PC-3 (cell line): Measurements from ENCODE around the gene CIDEC. TPM values are rescaled to one million over a fixed set of nuclear protein-coding genes. Genes with fewer than 3 reads are reported as not detected.

ENCODE experiments used
- ATAC-seq: fragments of 200-7000 bp; cut with Tn5 transposase; 2 replicates; pipeline ENCODE4 v1.9.1; 2020; ENCODE audit warnings: mild to moderate bottlenecking, moderate library complexity
- BruUV-seq: library from RNA; stranded (reverse); fragments of 400-500 nt; replicated peaks from 2 replicates; lab custom pipeline; 2021; lab: Mats Ljungman, UMichigan
- CTCF ChIA-PET: fragments of 300-600 bp; sonication (Branson Sonifier 250); formaldehyde crosslinking; loops from one replicate; lab custom pipeline; 2022; ENCODE audit warnings: antibody characterized with exemption; lab: Charles Lee
- POLR2A ChIA-PET: fragments of 300-600 bp; sonication (Branson Sonifier 250); formaldehyde crosslinking; loops from one replicate; lab custom pipeline; 2022; ENCODE audit warnings: antibody characterized with exemption; ENCODE audit not compliant: unreplicated experiment; lab: Charles Lee
- DNase-seq: peaks from one replicate; pipeline ENCODE4 v3.0.0-alpha.2; 2015
- H2AFZ ChIP-seq: fragments of 300-600 bp; sonication (generic); 2 replicates; pipeline ENCODE4 v1.6.0; 2016; ENCODE audit warnings: antibody characterized with exemption, low read length
- H3F3A ChIP-seq: fragments of 300-600 bp; sonication (generic); one replicate; pipeline ENCODE4 v1.6.0; 2017; ENCODE audit warnings: antibody characterized with exemption, low read length, control low read depth, mild to moderate bottlenecking; ENCODE audit not compliant: unreplicated experiment
- H3K27ac ChIP-seq: fragments of 300-600 bp; sonication (generic); 2 replicates; pipeline ENCODE4 v1.5.1; 2016; ENCODE audit warnings: mild to moderate bottlenecking, low read length
- H3K27me3 ChIP-seq: fragments of 300-600 bp; sonication (generic); 2 replicates; pipeline ENCODE4 v1.6.1; 2016; ENCODE audit warnings: low read length, mixed read lengths
- H3K36me3 ChIP-seq: fragments of 300-600 bp; sonication (generic); 2 replicates; pipeline ENCODE4 v1.6.1; 2016; ENCODE audit warnings: low read depth, mixed run types, low read length, mixed read lengths
- H3K4me1 ChIP-seq: fragments of 300-600 bp; sonication (generic); 2 replicates; pipeline ENCODE4 v1.5.1; 2016; ENCODE audit warnings: low read length; ENCODE audit not compliant: insufficient read depth
- H3K4me2 ChIP-seq: fragments of 300-600 bp; sonication (generic); 2 replicates; pipeline ENCODE4 v1.6.0; 2016; ENCODE audit warnings: low read length
- H3K4me3 ChIP-seq: fragments of 300-600 bp; sonication (generic); 2 replicates; pipeline ENCODE4 v1.5.1; 2016; ENCODE audit warnings: mild to moderate bottlenecking, low read length, mixed read lengths
- H3K79me2 ChIP-seq: fragments of 300-600 bp; sonication (generic); 2 replicates; pipeline ENCODE4 v1.6.1; 2017; ENCODE audit warnings: low read length, mixed read lengths
- H3K9ac ChIP-seq: fragments of 300-600 bp; sonication (generic); 2 replicates; pipeline ENCODE4 v1.6.0; 2016; ENCODE audit warnings: mild to moderate bottlenecking, low read length
- H3K9me2 ChIP-seq: fragments of 300-600 bp; sonication (generic); replicated peaks from 2 replicates; pipeline ENCODE4 v1.6.1; 2016; ENCODE audit warnings: mixed run types, low read length, mixed read lengths
- H3K9me3 ChIP-seq: fragments of 300-600 bp; sonication (generic); 2 replicates; pipeline ENCODE4 v1.6.1; 2016; ENCODE audit warnings: low read length, mixed read lengths
- H4K20me1 ChIP-seq: fragments of 300-600 bp; sonication (generic); 2 replicates; pipeline ENCODE4 v1.6.1; 2016; ENCODE audit warnings: low read length, mixed read lengths
- CTCF ChIP-seq: fragments of 300-600 bp; sonication (generic); conservative IDR thresholded peaks from 2 replicates; pipeline ENCODE4 v1.5.1; 2017; ENCODE audit warnings: antibody characterized with exemption, low read depth, mild to moderate bottlenecking, low read length
- EZH2 ChIP-seq: fragments of 300-600 bp; sonication (generic); IDR thresholded peaks from one replicate; pipeline ENCODE4 v1.6.1; 2017; ENCODE audit warnings: antibody characterized with exemption, mild to moderate bottlenecking, low read length; ENCODE audit not compliant: unreplicated experiment
- EZH2phosphoT487 ChIP-seq: fragments of 300-600 bp; sonication (generic); IDR thresholded peaks from 2 replicates; pipeline ENCODE4 v1.6.1; 2018; ENCODE audit warnings: mild to moderate bottlenecking, antibody characterized with exemption, low read length, borderline replicate concordance
- intact Hi-C: fragments of 100-400 bp; cut with micrococcal nuclease; formaldehyde crosslinking; loops from 2 replicates; pipeline ENCODE4 v1.9.0; 2023
- total RNA-seq: library from RNA; depleted of rRNA; stranded (reverse); fragments of >200 nt; gene quantifications from 2 replicates; pipeline ENCODE4 v1.2.3, GENCODE V29; 2014

The CIDEC gene
- total RNA-seq, 1 experiment from 2014 or later = not detected

- no peaks in the 10 kb centered on the region for H3K9me2 ChIP-seq
- no peaks in the 10 kb centered on the region for H3K27me3 ChIP-seq
- DNase-seq (peak; percentile 87), ATAC-seq (peak; percentile 65)
- peak within 1 kb of the TSS; percentile 75 for H3K27ac ChIP-seq
- H3K79me2 ChIP-seq = peaks cover 38% of the 10 kb centered on the region
- H3K9me3 ChIP-seq = no peaks in the 10 kb centered on the region
- CTCF ChIA-PET = no interaction called here
- peaks cover 23% of the 10 kb centered on the region for H3K4me1 ChIP-seq
- peak within 1 kb of the TSS; percentile 84 for H3K4me2 ChIP-seq
- intact Hi-C loops = no loop called here
- peak within 1 kb of the TSS; percentile 83 for H3K4me3 ChIP-seq
- H4K20me1 ChIP-seq = no peaks in the 10 kb centered on the region
- POLR2A ChIA-PET = interaction anchor here (0.5 kb wide), 1 partner anchor 328 kb away, joined by 4 read pairs; no protein-coding TSS in a partner anchor
- H3K9ac ChIP-seq = peak within 1 kb of the TSS; percentile 98
- H2AFZ ChIP-seq = peak within 1 kb of the TSS; percentile 92
- no peak for TF ChIP-seq EZH2
- no peak for TF ChIP-seq EZH2phosphoT487
- no peak for TF ChIP-seq CTCF
- H3F3A ChIP-seq = peaks cover 10% of the 10 kb centered on the region
- H3K36me3 ChIP-seq = peaks cover 14% of the 10 kb centered on the region; the same call in 1 of the 2 replicates
- BruUV-seq = TSS peak; percentile 66
These were observed 10.4 kb upstream of the CIDEC start, which contains the start of gene JAGN1 for GRCh38 chr3:9890249-9891071. Gene JAGN1, plus strand, starts transcription at chr3:9890610. Its CDS starts 113 bp downstream, at chr3:9890723.

GRCh38 chr3:9889405-9889804, 9.4 kb upstream of the CIDEC start:
- no peak overlapping the region for H3K27ac ChIP-seq
- no TSS peak for BruUV-seq
- H3K27me3 ChIP-seq = no peaks in the 10 kb centered on the region
- no peaks in the 10 kb centered on the region for H3K9me2 ChIP-seq
- no peak overlapping the region for H3K4me3 ChIP-seq
- TF ChIP-seq CTCF (no peak), EZH2phosphoT487 (no peak), EZH2 (no peak)
- no peaks in the 10 kb centered on the region for H4K20me1 ChIP-seq
- H3K9ac ChIP-seq = no peak overlapping the region
- peaks cover 10% of the 10 kb centered on the region for H3F3A ChIP-seq
- peaks cover 33% of the 10 kb centered on the region for H3K79me2 ChIP-seq
- peaks cover 9% of the 10 kb centered on the region; the same call in 1 of the 2 replicates for H3K36me3 ChIP-seq
- CTCF ChIA-PET = no interaction called here
- POLR2A ChIA-PET = interaction anchor here (0.5 to 0.7 kb wide), 2 partner anchors 15 to 18 kb away, joined by 3 to 9 read pairs; no protein-coding TSS in a partner anchor
- DNase-seq = no peak
- H3K4me1 ChIP-seq = peaks cover 30% of the 10 kb centered on the region
- H2AFZ ChIP-seq = no peak overlapping the region
- H3K9me3 ChIP-seq = no peaks in the 10 kb centered on the region
- no peak for ATAC-seq
- no peak overlapping the region for H3K4me2 ChIP-seq
- intact Hi-C loops = no loop called here

GRCh38 chr3:9888540-9888939, 8.5 kb upstream of the CIDEC start:
- no peak for DNase-seq
- H3K79me2 ChIP-seq = peaks cover 31% of the 10 kb centered on the region
- H3K9me2 ChIP-seq = no peaks in the 10 kb centered on the region
- H3K36me3 ChIP-seq = peaks cover 9% of the 10 kb centered on the region; the same call in 1 of the 2 replicates
- intact Hi-C loops = no loop called here
- H3F3A ChIP-seq = peaks cover 8% of the 10 kb centered on the region
- ChIA-PET POLR2A (no interaction called here), CTCF (no interaction called here)
- no peaks in the 10 kb centered on the region for H4K20me1 ChIP-seq
- H3K9me3 ChIP-seq = no peaks in the 10 kb centered on the region
- H3K27ac ChIP-seq = no peak overlapping the region
- no peak overlapping the region for H3K4me3 ChIP-seq
- no peaks in the 10 kb centered on the region for H3K27me3 ChIP-seq
- H3K4me1 ChIP-seq = peaks cover 31% of the 10 kb centered on the region
- H3K4me2 ChIP-seq = no peak overlapping the region
- no peak overlapping the region for H2AFZ ChIP-seq
- no peak for ATAC-seq
- no peak overlapping the region for H3K9ac ChIP-seq
- BruUV-seq = no TSS peak
- TF ChIP-seq EZH2phosphoT487 = no peak
- no peak for TF ChIP-seq EZH2
- no peak for TF ChIP-seq CTCF
